GM03348 (cell line): ENCODE data around the gene LSP1.
"Not testable (repeated sequence)": the region's sequence is repeated elsewhere in the genome, so short reads cannot be mapped to it uniquely, and the experiment has no call there.

Source experiments
- DNase-seq: peaks from one replicate; pipeline ENCODE4 v3.0.0; 2012; ENCODE audit warnings: low spot score

Gene LSP1

GRCh38 chr11:1928891-1929541, 76.1 kb downstream of the LSP1 start:
- peak; percentile 6 for DNase-seq

- DNase-seq: no peak
Measured at GRCh38 chr11:1929621-1930461, 77.0 kb downstream of the LSP1 start.

GRCh38 chr11:1930462-1930830, 77.6 kb downstream of the LSP1 start:
- DNase-seq: no peak

- peak; percentile 23 for DNase-seq
Measured at GRCh38 chr11:1931341-1932104, 78.6 kb downstream of the LSP1 start.

GRCh38 chr11:1932105-1932480, 79.2 kb downstream of the LSP1 start:
- peak; percentile 13 for DNase-seq

- no peak for DNase-seq
Measured at GRCh38 chr11:1932681-1933080, 79.8 kb downstream of the LSP1 start.

GRCh38 chr11:1933416-1934334, 80.8 kb downstream of the LSP1 start:
- no peak for DNase-seq

- peak; percentile 9 for DNase-seq
Measured at GRCh38 chr11:1934335-1935155, 81.7 kb downstream of the LSP1 start.

GRCh38 chr11:1935156-1936071, 82.5 kb downstream of the LSP1 start:
- DNase-seq: peak; percentile 5

GRCh38 chr11:1936072-1936780, 83.3 kb downstream of the LSP1 start:
- DNase-seq: no peak

- DNase-seq: peak; percentile 7
Measured at GRCh38 chr11:1936781-1937615, 84.1 kb downstream of the LSP1 start.

GRCh38 chr11:1937616-1938342, 84.9 kb downstream of the LSP1 start:
- DNase-seq: no peak

GRCh38 chr11:1938343-1939005, 85.6 kb downstream of the LSP1 start:
- DNase-seq: no peak

GRCh38 chr11:1939006-1939625, 86.2 kb downstream of the LSP1 start:
- peak; percentile 25 for DNase-seq

GRCh38 chr11:1939788-1940187, 86.9 kb downstream of the LSP1 start:
- DNase-seq: not testable (repeated sequence)
